Measurements from ENCODE around the gene SLX9.
"Not testable (repeated sequence)": the region's sequence is repeated elsewhere in the genome, so short reads cannot be mapped to it uniquely, and the experiment has no call there.

SLX9 gene

GRCh38 chr21:45019887-45020537 is 80.2 kb downstream of the SLX9 start:
- DNase-seq (ENCODE audit: low spot score) = no peak

GRCh38 chr21:45020629-45021427 is 81.0 kb downstream of the SLX9 start:
- no peak for DNase-seq (ENCODE audit: low spot score)

DNA sequence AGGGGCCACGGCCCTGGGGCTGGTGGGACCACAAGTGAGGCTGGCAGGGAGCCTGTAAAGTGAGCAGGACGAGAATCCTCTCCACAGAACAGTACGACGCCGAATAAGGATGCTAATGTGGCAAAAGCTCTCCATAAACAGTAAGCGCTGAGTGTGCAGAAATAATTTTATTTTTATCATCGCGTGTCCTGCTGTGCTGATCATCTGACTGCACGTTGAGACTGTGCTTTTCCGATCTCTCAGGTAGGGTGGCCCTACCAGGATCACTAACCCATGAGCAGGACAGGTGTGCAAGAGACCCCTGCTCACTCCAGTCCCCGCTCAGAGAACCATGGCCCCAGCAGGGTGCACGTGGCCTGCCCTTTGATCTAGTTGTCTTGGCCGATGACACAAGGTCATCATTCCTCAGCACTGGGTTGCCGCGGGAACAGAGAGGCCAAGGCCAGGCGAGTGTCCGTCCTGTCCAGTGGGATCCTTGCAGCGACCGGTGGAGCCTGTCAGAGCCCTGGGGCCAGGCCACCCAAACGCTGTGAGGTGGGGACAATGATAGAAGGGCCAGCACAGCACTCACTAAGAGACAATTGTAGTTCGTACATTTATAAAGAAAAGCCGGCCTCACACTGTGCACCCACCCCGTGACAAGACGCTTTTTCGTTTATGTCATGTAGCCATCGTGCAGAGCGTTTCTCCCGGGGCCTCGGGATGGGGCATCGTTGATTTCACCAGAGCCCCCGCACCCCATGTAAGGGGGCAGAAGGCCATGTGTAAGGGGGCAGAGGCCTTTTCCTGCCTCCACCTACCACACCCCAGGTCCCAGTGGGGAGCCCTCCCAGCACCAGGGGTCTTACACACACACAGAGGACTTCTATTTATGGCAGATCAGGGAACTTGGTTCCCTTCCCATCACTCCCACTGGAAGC is 81.9 kb downstream of the SLX9 start:
- DNase-seq (ENCODE audit: low spot score) = no peak

DNA sequence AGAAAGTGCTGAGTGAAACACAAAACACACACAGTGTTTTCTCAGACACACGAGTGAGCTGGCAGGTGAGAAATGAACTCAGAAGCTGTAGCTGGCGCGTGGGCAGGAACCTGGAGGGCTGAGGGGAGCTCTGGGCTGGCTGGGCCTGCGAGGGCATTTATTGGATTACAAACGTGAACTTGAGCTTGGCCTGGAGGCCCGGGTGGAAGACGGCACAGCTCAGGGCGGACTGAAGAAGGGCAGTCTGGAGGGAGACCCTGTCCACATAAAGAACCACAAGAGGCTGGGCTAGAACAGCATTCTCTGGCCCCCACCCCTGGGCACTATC is 82.5 kb downstream of the SLX9 start:
- no peak for DNase-seq (ENCODE audit: low spot score)

DNA sequence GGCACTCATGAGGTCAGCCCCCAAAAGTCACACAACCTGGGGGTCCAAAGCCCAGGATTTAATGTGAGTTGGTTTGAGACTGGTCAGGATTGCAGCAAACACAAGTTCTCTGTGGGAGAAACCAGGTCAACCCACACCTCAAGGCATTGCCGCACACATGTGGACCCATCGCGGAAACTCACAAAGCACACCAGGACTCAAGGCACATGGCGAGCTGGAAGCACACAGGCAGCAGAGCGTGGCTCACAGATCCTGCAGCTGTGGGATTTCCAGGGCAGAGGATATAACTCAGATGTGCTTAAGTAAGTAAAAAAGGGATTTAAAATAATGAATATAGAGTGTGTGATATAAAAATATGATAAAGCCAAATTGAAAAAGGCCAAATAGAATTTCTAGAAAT is 82.9 kb downstream of the SLX9 start:
- DNase-seq (ENCODE audit: low spot score) = no peak

- DNase-seq (ENCODE audit: low spot score) = not testable (repeated sequence)
Measured at GRCh38 chr21:45024516-45024915, 84.7 kb downstream of the SLX9 start.

GRCh38 chr21:45026066-45026745 is 86.4 kb downstream of the SLX9 start:
- no peak for DNase-seq (ENCODE audit: low spot score)
